HG02943 (cell line): ENCODE measurements around the gene UROS.

ENCODE experiments used
- ATAC-seq: cut with Tn5 transposase; IDR thresholded peaks from one replicate; pipeline ENCODE4 v1.9.1; 2021; ENCODE audit warnings: mild to moderate bottlenecking, low read depth, moderate library complexity; ENCODE audit not compliant: unreplicated experiment

The UROS gene

DNA sequence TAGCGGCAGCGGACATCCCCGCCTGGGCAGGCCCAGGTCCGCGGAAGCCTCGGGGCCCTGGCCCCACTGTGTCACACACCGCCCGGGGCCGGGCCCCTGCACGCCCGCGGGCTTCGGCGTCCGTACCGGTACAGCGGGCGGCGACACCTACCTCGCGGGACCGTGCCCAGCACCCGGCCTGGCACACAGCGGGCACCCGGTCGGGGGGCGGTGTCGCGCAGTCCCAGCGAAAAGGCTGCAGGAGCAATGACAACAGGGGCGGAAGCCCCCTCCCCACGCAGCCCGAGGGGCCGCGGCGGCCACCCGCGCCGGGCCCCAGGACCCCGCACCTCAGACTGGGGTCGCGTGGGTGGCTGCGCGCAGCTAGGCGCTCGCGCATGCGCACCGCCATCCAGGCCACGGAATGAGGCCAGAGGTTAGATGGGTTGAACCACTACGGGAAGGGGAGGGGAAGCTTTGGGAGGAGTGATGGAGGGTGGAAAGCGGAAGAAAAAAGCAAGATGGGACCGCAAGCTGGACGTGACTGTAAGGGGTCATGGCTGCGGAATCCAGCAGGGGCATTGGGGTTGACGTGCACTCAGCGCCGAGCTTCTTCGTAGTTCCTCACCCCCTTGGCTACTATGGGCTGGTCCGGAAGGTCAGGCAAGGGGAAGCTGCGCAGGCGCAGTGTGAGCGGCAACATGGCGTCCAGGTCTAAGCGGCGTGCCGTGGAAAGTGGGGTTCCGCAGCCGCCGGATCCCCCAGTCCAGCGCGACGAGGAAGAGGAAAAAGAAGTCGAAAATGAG is at the start of gene UROS, which contains the start of gene BCCIP:
Gene UROS (minus strand): TSS at position 381 of the 785 bp plus-strand sequence. CDS start 6,759 bp downstream, outside the sequence.
Gene BCCIP (plus strand): TSS at position 669 of the 785 bp plus-strand sequence. CDS start 12 bp downstream, at position 681.
- peak; percentile 83 for ATAC-seq

DNA sequence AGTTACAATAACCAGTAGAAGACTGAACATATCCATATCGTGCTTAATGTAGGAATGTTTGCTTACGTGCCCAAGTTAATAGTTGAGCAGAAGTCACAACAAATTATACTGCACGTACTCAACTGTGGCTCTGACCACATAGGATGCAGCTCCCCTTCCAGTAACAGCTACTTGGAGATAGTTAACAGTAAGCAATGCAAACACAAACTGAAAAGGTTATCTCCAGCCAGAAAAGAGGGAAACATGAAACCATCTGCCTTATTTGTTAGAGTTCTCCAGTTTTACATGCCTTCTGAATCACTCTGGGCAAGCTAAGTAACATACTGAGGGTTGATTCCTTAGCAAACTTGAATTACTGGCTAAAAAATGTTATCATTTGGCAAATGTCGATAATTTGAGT is 48.3 kb upstream of the UROS start:
- no peak for ATAC-seq

DNA sequence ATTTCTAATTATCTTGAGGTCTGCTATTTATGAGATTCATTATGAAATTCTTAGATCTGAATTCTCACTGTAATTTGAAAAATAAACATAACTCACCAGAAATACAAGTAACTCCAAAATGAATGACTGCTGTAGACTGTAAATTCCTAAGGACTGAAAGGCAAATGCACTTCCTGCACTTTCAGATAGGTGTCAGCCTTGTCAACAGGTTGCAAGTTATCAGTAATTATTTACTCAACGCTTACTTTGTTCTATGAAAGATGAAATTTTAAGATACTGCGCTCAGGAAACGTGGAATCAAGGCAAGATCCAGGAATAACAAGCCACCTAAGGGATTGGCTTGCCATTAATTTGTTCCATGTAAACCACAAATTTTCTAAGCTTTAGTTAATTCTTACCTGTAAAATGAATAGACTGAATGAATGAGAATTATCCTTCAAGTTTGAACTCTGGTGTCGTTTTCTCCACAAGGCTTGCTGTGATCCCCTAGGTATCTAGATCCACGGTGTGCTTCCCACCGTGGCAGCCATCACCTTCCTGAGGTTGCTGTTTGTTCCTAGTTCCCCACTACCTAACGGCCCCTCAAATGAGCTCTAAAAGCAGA is 45.4 kb upstream of the UROS start:
- ATAC-seq: no peak

DNA sequence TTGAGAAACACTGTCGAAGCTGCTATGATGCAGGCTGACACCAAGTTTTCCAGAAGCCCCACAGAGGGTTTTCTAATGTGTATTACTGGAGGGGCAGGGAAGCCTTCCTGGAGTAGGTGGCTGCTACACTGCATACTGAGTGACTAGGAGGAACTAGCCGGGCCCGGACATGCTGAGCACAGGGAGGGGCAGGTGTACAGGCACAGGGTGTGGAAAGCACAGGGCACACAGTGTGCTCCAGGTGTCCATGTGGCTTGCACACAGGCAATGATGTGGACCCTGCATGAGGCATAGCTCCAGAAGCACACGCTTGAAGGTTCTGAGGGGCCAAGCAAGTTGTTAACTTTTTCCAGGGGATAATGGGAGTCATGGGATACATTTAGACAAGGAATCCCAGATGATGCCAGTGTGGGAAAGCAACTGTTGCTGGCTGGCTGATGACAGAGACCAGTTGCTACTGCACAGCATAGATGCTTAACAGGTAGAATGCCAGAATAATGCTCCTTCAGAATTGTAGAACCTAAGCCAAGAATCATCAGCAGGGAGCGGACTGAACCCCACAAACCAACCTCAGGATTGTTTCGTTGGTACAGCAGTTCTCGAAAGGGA is 43.5 kb upstream of the UROS start:
- ATAC-seq: no peak

DNA sequence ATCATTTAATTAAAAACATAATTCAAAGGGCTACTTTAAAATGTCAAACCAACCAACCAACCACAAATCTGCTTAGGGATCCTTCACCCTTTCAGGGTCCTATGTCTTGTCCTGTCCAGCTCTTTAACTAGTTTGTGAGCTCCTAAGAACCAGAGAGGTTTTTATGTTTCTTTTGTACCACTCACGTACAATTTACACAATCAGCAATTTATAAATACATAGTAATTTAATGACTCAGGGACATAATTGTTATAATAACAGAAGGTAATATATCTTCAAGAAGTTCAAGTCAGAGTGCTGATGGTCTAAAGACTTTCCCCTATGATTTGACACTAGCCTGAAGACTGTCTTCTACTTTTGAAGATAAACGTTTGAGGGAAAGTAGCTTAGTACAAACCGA is 42.1 kb upstream of the UROS start:
- no peak for ATAC-seq

DNA sequence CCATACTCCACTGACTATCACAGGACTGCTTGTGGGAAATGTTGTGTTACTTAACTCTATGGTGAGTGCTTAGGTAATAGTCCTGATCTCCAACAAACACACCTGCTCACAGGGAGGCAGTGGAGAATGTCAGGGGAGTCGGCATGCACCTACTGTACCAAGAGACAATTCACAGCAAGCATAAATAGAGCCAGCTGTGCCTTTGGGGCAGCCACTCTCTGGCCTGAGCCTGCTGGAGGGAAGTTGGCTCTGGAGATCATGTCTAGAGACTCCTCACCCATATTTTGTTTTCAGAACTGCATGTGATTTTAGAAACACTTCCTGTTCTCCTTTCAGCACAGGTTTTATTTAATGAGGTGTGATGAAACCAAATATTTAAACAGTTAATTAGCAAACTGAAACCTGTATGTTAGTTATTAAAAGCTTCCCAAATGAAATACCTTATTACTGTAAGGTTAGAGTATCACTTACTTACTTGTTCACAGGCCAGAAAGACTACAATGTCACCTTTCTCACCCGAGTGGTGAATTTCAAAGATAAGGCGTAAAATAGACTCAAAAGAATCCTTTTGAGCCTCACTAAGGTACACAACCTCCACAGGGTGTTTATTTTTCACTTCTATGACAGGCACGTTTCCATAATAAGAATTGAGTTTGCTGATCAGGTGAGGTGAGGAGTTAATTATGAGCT is 36.2 kb upstream of the UROS start:
- no peak for ATAC-seq

DNA sequence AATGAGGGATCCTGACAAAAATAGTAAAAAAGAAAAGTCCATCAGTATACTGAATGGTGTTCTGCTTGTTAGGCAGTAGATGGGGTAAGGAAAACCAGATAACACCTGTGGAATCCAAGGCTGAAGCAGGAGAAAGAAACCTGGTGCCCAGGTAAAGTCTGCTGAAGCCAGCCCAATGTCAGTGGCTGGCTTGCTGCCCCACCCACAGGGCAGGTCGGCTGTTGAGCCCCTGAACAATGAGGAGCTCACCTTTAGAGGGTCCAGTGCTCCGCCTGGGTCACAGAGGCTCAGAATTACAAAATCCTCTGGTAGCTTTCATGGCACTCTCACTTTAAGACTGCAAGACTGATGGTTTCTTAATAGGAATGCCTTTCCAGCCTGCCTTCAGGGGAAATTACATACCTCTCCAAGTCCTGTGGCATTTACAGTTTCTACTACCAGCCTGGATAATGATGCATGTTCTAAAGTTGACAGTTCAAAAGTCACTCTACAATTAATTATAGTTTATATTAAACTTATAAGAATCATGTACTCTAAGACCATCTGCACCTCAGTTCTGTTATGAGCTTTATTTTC is 34.2 kb upstream of the UROS start:
- no peak for ATAC-seq

DNA sequence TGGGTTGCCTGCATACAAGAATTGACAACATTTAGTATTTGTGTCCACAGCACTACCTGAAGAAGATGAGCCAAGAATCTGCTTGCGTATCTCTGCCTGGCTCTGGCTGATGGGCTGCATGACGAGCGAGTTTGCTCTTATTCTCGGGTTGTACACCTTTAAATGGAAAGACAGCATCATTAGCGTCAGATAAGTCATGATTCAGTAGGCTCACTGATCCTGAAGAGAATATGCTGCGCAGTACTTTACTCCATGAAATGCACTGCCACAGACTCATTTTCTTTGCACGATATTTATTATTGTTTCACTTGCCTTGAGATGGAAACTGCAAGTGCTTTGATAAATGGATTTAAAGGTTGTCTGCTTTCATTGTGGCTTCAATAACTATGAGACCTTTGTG is 29.4 kb upstream of the UROS start:
- ATAC-seq: no peak

DNA sequence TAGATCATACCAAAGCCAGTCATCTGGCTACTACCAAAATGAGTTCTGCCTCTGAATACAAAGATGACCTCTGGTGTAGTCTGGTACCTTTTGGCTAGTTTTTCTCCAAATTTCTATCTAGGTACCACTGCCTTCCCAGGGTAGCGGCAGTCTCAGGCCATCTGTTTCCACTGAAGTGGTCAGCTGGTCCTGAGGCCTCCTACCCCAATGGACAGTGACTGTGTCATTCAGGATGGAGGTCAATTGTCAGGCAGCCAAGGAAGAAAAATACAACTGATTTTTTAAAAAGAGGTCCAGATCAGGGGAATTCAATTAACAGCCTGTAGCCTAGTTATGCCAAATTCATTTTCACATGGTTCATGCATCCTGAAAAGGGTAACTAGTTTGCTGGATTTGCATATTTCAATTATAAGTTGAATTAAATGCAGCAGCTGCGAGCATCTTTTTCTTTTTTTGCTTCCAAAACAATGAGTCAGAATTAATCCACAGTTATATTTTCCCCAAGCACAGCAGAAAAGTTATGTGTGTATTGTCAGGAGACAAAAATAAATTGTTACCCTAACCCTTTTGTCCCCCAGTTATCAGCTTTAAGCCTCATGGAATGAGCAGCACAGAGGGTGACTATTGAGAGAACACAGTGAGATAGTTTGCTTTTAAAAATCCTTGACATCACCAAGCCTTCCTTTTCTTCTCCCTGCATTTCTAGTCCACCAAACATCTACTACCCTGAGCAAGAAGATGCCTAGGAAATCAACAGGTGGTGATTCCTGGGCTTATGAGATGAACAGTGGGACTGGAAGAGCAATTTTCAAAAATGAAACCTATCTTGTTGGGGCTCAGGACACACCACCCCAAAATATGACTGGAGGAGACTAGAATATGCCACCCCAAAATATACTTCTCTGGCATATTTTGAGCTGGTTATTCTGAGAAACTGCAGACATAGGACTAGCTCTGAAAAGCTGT is 28.0 kb upstream of the UROS start:
- ATAC-seq: no peak

DNA sequence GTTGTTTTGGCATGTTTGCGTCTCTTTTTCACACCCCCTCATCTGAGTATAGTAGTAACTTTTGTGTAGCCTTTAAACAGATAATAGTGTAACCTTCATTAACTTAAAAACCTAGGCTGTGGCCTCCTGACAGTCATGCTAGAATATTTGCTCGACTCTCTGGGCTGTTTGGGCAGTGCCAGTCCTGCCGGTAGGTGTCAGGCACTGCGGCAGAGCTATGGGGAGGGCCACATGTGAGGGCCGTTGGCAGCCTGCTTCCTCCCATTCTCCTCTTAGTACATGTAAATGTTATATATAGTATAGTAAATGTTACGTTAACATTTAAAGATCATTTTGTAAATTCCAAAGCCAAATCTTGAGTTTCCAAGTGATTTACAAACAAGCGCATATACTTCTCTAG is 26.4 kb upstream of the UROS start:
- ATAC-seq: no peak

DNA sequence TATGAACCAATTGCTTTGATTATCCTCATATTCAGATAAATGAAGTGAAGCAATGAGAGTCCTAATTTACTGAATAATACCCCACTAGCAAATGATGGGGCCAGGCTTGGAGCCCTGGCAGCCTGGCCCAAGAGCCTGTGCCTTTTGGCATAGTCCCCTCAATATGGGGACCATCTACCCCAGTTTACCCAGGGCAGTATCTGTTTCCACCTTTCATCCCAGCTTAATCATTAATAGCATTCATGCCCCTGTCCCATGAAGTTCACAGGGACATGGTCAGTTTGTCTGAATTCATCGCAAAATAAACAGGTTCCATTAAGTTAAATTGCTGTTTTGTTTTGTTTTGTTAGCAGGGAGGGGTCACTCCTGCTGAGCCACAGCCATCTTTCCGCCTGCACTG is 25.8 kb upstream of the UROS start:
- ATAC-seq: no peak

DNA sequence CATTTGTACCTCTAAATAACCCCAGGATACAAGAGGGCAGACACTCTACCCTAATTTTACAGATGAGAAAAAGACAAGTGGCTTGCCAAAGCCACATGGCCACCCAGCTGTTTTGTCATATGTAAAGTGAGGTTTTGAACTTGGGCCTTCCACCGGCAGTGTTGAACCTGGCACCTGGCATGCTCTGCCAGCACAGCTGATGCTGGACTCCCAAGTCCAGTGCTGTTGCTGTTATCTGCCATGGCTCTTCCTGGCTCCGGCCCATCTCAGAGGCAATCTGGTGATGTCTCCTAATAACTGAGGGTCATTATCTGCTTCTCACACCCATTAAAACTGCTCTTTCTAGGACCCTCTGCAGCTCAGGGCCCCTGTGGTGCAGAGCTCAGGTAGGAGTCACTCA is 25.3 kb upstream of the UROS start:
- no peak for ATAC-seq

DNA sequence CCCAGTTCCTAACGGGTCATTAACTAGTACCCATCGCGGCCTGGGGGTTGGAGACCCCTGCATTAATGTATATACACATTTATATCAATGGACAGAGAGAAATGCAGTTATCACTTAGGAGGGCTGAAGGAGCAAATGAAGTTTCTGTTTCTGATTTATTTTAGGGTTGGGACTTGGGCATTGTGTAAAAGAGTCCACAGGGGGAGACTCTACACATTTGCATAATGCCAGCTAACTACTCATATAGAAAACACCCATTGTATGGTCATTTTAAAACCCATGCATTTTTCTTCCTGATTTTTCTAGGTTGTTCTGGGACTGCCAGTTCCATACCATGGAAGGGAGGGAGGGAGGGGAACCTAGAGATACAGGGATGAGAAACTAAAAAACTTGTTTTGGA is 23.8 kb upstream of the UROS start:
- no peak for ATAC-seq

DNA sequence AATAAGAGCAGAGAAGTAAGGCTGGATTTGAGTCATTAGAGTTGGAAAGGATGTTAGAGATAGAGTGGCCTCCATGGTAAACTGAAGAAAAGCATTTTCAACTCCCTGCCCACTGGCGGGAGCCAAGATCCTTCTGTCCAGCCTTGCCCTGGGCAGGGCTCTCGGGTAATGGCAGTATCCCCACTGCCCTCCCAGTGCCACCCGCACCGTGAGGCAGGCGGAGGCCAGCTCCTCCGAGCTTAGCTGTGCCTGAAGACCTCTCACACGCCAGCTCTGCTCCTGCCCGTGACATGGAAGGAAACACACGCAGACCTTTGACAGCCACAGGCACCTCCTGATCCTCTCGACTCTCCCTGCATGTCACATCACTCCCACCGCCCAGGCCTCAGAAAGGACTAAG is 22.6 kb upstream of the UROS start:
- ATAC-seq: no peak

DNA sequence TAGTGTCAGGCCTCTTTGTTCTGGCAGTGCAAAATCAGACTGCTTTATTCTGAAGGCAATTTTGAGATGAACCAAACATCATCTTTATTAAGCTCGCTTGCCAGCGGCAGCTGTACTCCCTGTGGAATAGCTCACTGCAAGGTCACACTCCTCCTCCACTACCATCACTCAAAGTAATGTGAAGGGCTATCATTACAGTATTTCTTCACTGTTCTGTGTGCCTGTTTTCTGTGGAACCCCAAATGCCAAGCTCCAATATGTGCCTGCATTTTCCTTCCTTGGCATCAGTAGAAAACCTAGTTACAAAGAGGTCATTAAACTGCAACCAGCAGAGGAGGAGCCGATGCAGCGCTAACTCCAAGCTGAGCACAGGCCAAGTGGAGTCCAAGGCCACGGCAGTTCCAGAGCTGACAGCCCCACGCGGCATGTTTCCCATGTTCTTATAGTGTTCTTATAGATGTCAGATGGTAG is 21.7 kb upstream of the UROS start:
- ATAC-seq: no peak

DNA sequence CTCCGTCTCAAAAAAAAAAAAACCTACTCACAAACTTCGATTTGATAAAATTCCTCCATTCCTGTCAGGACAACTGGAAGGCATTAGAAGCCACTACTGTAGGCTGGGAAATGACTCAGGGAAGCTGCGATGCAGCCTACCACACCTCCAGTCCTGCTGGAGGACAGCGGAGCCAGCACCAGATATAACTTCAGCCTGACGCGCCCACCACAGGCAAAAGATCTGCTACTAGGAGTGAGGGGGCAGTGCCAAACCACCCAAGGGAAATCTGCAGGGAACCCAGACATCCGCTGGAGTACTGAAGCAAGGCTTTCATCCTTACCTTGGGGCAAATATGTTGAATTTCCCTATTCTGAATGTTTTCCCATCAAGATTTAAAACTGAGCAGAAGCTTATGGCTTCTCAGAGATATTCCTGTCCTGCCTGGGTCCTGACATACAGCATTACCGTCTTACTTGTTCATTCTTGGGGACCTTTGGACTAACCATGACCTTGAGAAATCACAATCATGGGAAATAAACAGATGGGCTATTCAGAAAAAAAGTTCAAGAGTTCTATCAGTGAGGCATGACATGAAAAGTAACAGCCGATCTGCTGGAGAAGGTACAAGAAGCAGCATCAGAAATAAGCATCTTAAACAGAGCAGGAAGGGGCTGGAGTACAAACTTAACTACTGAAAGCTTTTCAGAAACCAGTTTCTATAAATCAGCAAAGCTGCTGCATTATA is 20.7 kb upstream of the UROS start:
- ATAC-seq: no peak

DNA sequence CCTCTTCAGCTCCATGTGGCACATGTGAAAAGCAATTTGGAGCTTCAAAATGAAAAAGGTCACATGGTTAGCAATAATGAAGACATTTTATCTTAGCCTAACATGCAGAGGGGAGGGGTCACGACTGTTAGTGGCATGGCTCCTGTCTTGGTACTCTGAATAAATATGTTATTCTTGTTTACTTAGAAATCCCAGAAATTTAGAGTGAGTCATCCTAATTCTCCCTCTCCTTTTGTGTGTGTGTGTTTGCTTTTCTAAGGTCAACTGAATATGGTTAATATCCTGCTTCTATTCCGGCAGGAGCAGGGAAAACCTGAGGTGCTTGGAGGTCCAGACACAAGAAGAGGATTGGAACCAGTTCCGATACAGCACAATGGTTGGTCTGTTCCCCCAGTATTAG is 17.9 kb upstream of the UROS start:
- ATAC-seq: no peak

DNA sequence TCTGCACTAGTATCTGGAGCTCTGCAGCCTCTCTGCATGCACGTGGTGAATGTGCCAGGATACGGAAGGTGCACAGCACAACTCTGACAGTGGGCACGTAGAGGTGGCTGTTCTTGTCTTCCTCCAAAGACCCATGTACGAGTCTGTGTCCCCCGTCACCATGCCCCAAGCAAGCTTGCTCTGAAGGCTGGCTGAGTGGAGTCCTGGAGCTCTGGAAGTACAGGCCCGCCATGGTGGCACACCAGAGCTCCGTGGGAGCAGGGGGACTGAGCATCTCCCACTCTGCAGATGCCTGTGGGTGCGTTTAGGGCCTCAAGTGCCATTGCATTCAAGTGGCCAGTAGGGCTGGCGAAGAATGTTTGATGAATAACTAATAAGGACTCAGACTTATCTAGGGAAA is 17.3 kb upstream of the UROS start:
- ATAC-seq: no peak
